HepG2 (cell line): ENCODE measurements around the gene SYNE2. TPM values are rescaled to one million over a fixed set of nuclear protein-coding genes. Genes with fewer than 3 reads are reported as not detected.

Experiments
- ATAC-seq: fragments of 200-7000 bp; cut with Tn5 transposase; 3 replicates; pipeline ENCODE4 v1.9.1; 2020; ENCODE audit warnings: mild to moderate bottlenecking, moderate library complexity
- BruUV-seq: library from RNA; stranded (reverse); fragments of 400-500 nt; replicated peaks from 2 replicates; lab custom pipeline; 2021; lab: Mats Ljungman, UMichigan
- CTCF ChIA-PET: fragments of 300-600 bp; formaldehyde crosslinking; extraction: SDS; loops from one replicate; lab custom pipeline; 2021; ENCODE audit warnings: low total read pairs, inconsistent platforms, low intra/inter-chr PET ratio; lab: Yijun Ruan, JAX
- POLR2A ChIA-PET: fragments of 350-600 bp; sonication (Branson Sonifier 250); formaldehyde crosslinking; loops from one replicate; lab custom pipeline; 2020; ENCODE audit warnings: antibody characterized with exemption, inconsistent platforms; lab: Yijun Ruan, JAX
- DNase-seq: peaks from one replicate; pipeline ENCODE4 v3.0.0-alpha.2; 2015; ENCODE audit warnings: low spot score
- FAIRE-seq: peaks from 3 replicates; lab custom pipeline; 2011; peaks lifted over from hg19 to GRCh38; lab: Jason Lieb, UNC
- H2AFZ ChIP-seq: one replicate; pipeline ENCODE4 v1.6.1; 2011; ENCODE audit warnings: low read length, inconsistent platforms
- H3K27ac ChIP-seq: fragments of 300-600 bp; 3 replicates; pipeline ENCODE4 v1.8.0; 2011; ENCODE audit warnings: mixed run types, mild to moderate bottlenecking, mixed read lengths, low read length, inconsistent platforms; ENCODE audit not compliant: insufficient read depth; ENCODE audit errors: extremely low read length
- H3K27me3 ChIP-seq, 2 experiments: fragments of 200-600 bp in 1 of 2; 2 replicates in 1 of 2; 3 replicates in 1 of 2; pipeline versions ENCODE4 v1.6.0 to v1.8.0; 2011; ENCODE audit warnings: low read length in 2 of 2, mild to moderate bottlenecking in 2 of 2, moderate library complexity in 2 of 2, inconsistent platforms in 1 of 2; ENCODE audit not compliant: insufficient read depth in 2 of 2, control insufficient read depth in 1 of 2
- H3K36me3 ChIP-seq, 2 experiments: fragments of 200-600 bp in 1 of 2; replicated peaks in 1 of 2; 2 replicates in 1 of 2; 3 replicates in 1 of 2; pipeline versions ENCODE4 v1.5.1 to v1.8.0; 2011; ENCODE audit warnings: low read length in 2 of 2, inconsistent platforms in 1 of 2; ENCODE audit not compliant: insufficient read depth in 2 of 2, control insufficient read depth in 1 of 2
- H3K4me1 ChIP-seq: 2 replicates; pipeline ENCODE4 v1.5.1; 2012; ENCODE audit warnings: low read length, inconsistent platforms; ENCODE audit not compliant: insufficient read depth
- H3K4me2 ChIP-seq: 2 replicates; pipeline ENCODE4 v1.6.0; 2011; ENCODE audit warnings: low read depth, low read length, inconsistent platforms
- H3K4me3 ChIP-seq, 3 experiments: fragments of 200-600 bp in 1 of 3; sonication (generic), shearing (Covaris generic) in 1 of 3; replicated peaks in 1 of 3; 2 replicates each; pipeline ENCODE4 v1.5.1; 2011 to 2016; ENCODE audit warnings: low read length in 3 of 3, inconsistent platforms in 2 of 3, low read depth in 2 of 3, mild to moderate bottlenecking in 2 of 3, control low read depth in 1 of 3, mixed read lengths in 1 of 3; ENCODE audit not compliant: insufficient read depth in 1 of 3
- H3K79me2 ChIP-seq: one replicate; pipeline ENCODE4 v1.6.1; 2011; ENCODE audit warnings: low read length, inconsistent platforms; ENCODE audit not compliant: insufficient read depth
- H3K9ac ChIP-seq: 2 replicates; pipeline ENCODE4 v1.6.0; 2011; ENCODE audit warnings: mild to moderate bottlenecking, low read depth, low read length, inconsistent platforms; ENCODE audit not compliant: insufficient read depth
- H3K9me3 ChIP-seq: 2 replicates; pipeline ENCODE4 v1.5.1; 2012; ENCODE audit warnings: mild to moderate bottlenecking, low read length
- H4K20me1 ChIP-seq: 2 replicates; pipeline ENCODE4 v1.6.0; 2011; ENCODE audit warnings: inconsistent platforms, mild to moderate bottlenecking, low read length, moderate library complexity; ENCODE audit not compliant: insufficient read depth
- HNRNPL ChIP-seq: fragments of 200-400 bp; formaldehyde crosslinking; IDR thresholded peaks from 2 replicates; pipeline ENCODE4 v1.6.1; 2017; ENCODE audit warnings: mild to moderate bottlenecking, low read depth, low read length
- SMAD9 ChIP-seq: sonication (generic); formaldehyde crosslinking; IDR thresholded peaks from 2 replicates; pipeline ENCODE4 v1.5.1; 2020; ENCODE audit warnings: mild to moderate bottlenecking, missing genetic modification reagents
- STAG1 ChIP-seq: sonication (generic); formaldehyde crosslinking; IDR thresholded peaks from 2 replicates; pipeline ENCODE4 v1.4.0; 2020; ENCODE audit warnings: missing genetic modification reagents
- TBX3 ChIP-seq: fragments of 450-650 bp; IDR thresholded peaks from 2 replicates; pipeline ENCODE4 v1.6.1; 2017; ENCODE audit warnings: antibody characterized with exemption, mild to moderate bottlenecking, inconsistent platforms, borderline replicate concordance
- ZC3H13 ChIP-seq: sonication (generic); formaldehyde crosslinking; IDR thresholded peaks from 2 replicates; pipeline ENCODE4 v1.8.1; 2023; ENCODE audit warnings: mild to moderate bottlenecking, missing genetic modification reagents, moderate library complexity
- ZFX ChIP-seq: sonication (generic); formaldehyde crosslinking; IDR thresholded peaks from 2 replicates; pipeline ENCODE4 v1.4.0; 2020; ENCODE audit warnings: mild to moderate bottlenecking, low read depth, missing genetic modification reagents, moderate library complexity
- ZMYM3 ChIP-seq: sonication (generic); formaldehyde crosslinking; IDR thresholded peaks from 2 replicates; pipeline ENCODE4 v1.5.1; 2020; ENCODE audit warnings: mild to moderate bottlenecking, missing genetic modification reagents
- ZNF207 ChIP-seq: fragments of 450-650 bp; IDR thresholded peaks from 2 replicates; pipeline ENCODE4 v1.6.1; 2016; ENCODE audit warnings: antibody characterized with exemption, borderline replicate concordance
- ZNF3 ChIP-seq: IDR thresholded peaks from 2 replicates; pipeline ENCODE4 v1.7.0; 2017; ENCODE audit warnings: inconsistent platforms
- ZNF33A ChIP-seq: sonication (generic); formaldehyde crosslinking; IDR thresholded peaks from 2 replicates; pipeline ENCODE4 v1.5.1; 2020; ENCODE audit warnings: missing genetic modification reagents, mild to moderate bottlenecking, moderate library complexity, borderline replicate concordance
- ZNF615 ChIP-seq: sonication (generic); formaldehyde crosslinking; IDR thresholded peaks from 2 replicates; pipeline ENCODE4 v1.5.0; 2020; ENCODE audit warnings: mild to moderate bottlenecking, missing genetic modification reagents, borderline replicate concordance
- ZNF773 ChIP-seq: sonication (generic); formaldehyde crosslinking; IDR thresholded peaks from 2 replicates; pipeline ENCODE4 v1.4.0; 2020; ENCODE audit warnings: missing genetic modification reagents, borderline replicate concordance
- ZSCAN21 ChIP-seq: sonication (generic); formaldehyde crosslinking; IDR thresholded peaks from 2 replicates; pipeline ENCODE4 v1.8.0; 2022; ENCODE audit warnings: mild to moderate bottlenecking, missing genetic modification reagents, moderate library complexity, borderline replicate concordance
- WGBS: methylation state at CpG from one replicate; pipeline ENCODE4 v1.1.6; 2017; ENCODE audit warnings: low lambda C conversion rate; 5-methylcytosine and 5-hydroxymethylcytosine counted together
- in situ Hi-C: cut with HindIII; loops from 2 replicates; pipeline ENCODE4 v1.10.0; 2017; ENCODE audit warnings: low pct_unique_long_range_greater_than_20kb; ENCODE audit not compliant: extremely low pct_ligation_motif_present
- intact Hi-C: fragments of 100-400 bp; cut with micrococcal nuclease; formaldehyde crosslinking; loops from one replicate; pipeline ENCODE4 v1.10.0; 2022; ENCODE audit not compliant: unreplicated experiment
- polyA plus RNA-seq, 8 experiments: library from polyadenylated mRNA; depleted of rRNA in 3 of 8; stranded (reverse) in 7 of 8; unstranded in 1 of 8; fragments of >200 nt; fragmentation: Illumina TruSeq in 4 of 8; extraction: Trizol in 4 of 8; gene quantifications; 2 replicates each; pipeline versions ENCODE4 v1.2.1 to v1.2.3, GENCODE V29; 2011 to 2016; ENCODE audit warnings: low read depth in 4 of 8, missing spikeins in 1 of 8, mixed read lengths in 1 of 8; ENCODE audit not compliant: insufficient read depth in 1 of 8
- total RNA-seq, 5 experiments: library from RNA; depleted of rRNA; stranded (reverse); fragments of >200 nt; fragmentation: Illumina TruSeq; extraction: Trizol; gene quantifications; 2 replicates each; pipeline ENCODE4 v1.2.3, GENCODE V29; 2016; ENCODE audit warnings: low read depth in 1 of 5
- TF ChIP-seq, protein P1 (sequence below): IDR thresholded peaks from 2 replicates; pipeline ENCODE4 v1.6.1; 2016
- TF ChIP-seq, protein P2 (sequence below): sonication (generic); formaldehyde crosslinking; IDR thresholded peaks from 2 replicates; pipeline ENCODE4; 2020; ENCODE audit warnings: missing genetic modification reagents, mild to moderate bottlenecking, borderline replicate concordance
- TF ChIP-seq, protein P3 (sequence below): sonication (generic); formaldehyde crosslinking; IDR thresholded peaks from 2 replicates; pipeline ENCODE4 v1.8.0; 2023; ENCODE audit warnings: mild to moderate bottlenecking, missing genetic modification reagents

The SYNE2 gene
- total and polyA plus RNA-seq, 2 of the 13 experiments (the other 11 are each of a cell fraction or from before 2014, with no cell fraction given), result 6.2 to 13.3 TPM

DNA sequence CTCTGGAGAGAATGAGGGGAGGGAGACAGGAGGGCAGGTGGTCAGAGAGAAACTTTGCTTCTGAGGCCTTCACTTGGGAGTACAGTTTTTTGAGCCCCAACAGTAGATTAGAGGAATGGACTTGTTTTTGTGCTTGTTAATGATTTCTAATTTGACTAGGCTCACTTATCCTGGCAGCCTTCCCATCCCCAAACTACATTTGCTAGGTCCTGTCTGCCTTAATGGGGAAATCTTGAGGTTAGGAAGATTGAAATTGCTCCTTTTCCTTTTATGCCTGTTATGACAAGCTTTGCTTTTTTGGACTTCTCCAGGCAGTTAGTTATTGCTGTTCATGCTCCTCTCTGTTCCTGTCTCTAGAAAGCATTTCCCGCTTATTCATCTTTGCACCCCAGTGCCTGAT is 37.7 kb downstream of the SYNE2 start:
- TF ChIP-seq, protein P1, sequence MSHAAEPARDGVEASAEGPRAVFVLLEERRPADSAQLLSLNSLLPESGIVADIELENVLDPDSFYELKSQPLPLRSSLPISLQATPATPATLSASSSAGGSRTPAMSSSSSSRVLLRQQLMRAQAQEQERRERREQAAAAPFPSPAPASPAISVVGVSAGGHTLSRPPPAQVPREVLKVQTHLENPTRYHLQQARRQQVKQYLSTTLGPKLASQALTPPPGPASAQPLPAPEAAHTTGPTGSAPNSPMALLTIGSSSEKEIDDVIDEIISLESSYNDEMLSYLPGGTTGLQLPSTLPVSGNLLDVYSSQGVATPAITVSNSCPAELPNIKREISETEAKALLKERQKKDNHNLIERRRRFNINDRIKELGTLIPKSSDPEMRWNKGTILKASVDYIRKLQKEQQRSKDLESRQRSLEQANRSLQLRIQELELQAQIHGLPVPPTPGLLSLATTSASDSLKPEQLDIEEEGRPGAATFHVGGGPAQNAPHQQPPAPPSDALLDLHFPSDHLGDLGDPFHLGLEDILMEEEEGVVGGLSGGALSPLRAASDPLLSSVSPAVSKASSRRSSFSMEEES (CRISPR knock-in tag), result no peak
- TF ChIP-seq SMAD9 (no peak), HNRNPL (no peak), STAG1 (CRISPR knock-in tag) (no peak), ZNF33A (CRISPR knock-in tag) (no peak), TBX3 (no peak), ZNF773 (CRISPR knock-in tag) (no peak), ZC3H13 (CRISPR knock-in tag) (no peak), ZNF3 (no peak), ZSCAN21 (no peak), ZFX (CRISPR knock-in tag) (no peak), ZNF615 (no peak), ZNF207 (no peak), ZMYM3 (CRISPR knock-in tag) (no peak)
- TF ChIP-seq, protein P2, sequence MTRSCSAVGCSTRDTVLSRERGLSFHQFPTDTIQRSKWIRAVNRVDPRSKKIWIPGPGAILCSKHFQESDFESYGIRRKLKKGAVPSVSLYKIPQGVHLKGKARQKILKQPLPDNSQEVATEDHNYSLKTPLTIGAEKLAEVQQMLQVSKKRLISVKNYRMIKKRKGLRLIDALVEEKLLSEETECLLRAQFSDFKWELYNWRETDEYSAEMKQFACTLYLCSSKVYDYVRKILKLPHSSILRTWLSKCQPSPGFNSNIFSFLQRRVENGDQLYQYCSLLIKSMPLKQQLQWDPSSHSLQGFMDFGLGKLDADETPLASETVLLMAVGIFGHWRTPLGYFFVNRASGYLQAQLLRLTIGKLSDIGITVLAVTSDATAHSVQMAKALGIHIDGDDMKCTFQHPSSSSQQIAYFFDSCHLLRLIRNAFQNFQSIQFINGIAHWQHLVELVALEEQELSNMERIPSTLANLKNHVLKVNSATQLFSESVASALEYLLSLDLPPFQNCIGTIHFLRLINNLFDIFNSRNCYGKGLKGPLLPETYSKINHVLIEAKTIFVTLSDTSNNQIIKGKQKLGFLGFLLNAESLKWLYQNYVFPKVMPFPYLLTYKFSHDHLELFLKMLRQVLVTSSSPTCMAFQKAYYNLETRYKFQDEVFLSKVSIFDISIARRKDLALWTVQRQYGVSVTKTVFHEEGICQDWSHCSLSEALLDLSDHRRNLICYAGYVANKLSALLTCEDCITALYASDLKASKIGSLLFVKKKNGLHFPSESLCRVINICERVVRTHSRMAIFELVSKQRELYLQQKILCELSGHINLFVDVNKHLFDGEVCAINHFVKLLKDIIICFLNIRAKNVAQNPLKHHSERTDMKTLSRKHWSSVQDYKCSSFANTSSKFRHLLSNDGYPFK (CRISPR knock-in tag), result no peak
- TF ChIP-seq, protein P3, sequence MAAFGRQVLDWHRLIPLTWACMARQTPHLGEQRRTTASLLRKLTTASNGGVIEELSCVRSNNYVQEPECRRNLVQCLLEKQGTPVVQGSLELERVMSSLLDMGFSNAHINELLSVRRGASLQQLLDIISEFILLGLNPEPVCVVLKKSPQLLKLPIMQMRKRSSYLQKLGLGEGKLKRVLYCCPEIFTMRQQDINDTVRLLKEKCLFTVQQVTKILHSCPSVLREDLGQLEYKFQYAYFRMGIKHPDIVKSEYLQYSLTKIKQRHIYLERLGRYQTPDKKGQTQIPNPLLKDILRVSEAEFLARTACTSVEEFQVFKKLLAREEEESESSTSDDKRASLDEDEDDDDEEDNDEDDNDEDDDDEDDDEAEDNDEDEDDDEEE (CRISPR knock-in tag), result no peak
- Histone ChIP-seq H3K9me3 (no peaks in the 10 kb centered on the region), H3K9ac (no peak overlapping the region), H3K27ac (no peak overlapping the region), H3K4me1 (peaks cover 18% of the 10 kb centered on the region), H3K36me3 (no peaks in the 10 kb centered on the region), H2AFZ (no peak overlapping the region), H4K20me1 (no peaks in the 10 kb centered on the region), H3K79me2 (no peaks in the 10 kb centered on the region), H3K4me2 (no peak overlapping the region), H3K4me3 (no peak overlapping the region), H3K27me3 (no peaks in the 10 kb centered on the region)
- DNase-seq, result no peak
- CTCF ChIA-PET, result no interaction called here
- in situ Hi-C loops (no loop called here), intact Hi-C loops (no loop called here)
- 100% methylated on average over 1 of the region's 1 CpG for WGBS
- ATAC-seq, result no peak
- BruUV-seq, result no TSS peak
- FAIRE-seq, result no peak
- POLR2A ChIA-PET, result no interaction called here
